ENCODE results near the gene PAH.
A peak's percentile ranks its signal among the peaks of the same experiment; 100 is the strongest.
"Not testable (repeated sequence)": the region's sequence is repeated elsewhere in the genome, so short reads cannot be mapped to it uniquely, and the experiment has no call there.

PAH gene

DNA sequence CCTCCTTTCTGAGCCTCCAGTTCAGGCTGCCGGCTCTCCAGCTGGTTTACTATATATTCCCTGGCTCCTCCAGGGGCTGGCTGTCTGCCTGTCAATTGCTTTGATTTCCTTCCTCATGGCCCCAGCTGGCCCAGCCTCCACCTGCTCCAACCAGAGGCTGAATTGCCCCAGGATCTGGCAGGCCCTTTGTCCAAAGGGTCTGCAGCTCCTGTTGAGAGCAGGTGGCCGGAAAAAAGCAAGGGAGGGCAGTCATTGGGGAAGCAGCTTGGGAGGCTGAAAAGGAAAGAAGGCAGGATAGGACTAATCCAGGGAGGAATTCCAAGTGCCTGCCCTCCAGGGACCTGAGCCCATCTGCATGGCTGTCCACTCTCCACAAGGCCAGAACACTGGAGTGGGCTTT is 25.3 kb downstream of the PAH start:
- no peak for DNase-seq (ENCODE audit: low read depth)

DNA sequence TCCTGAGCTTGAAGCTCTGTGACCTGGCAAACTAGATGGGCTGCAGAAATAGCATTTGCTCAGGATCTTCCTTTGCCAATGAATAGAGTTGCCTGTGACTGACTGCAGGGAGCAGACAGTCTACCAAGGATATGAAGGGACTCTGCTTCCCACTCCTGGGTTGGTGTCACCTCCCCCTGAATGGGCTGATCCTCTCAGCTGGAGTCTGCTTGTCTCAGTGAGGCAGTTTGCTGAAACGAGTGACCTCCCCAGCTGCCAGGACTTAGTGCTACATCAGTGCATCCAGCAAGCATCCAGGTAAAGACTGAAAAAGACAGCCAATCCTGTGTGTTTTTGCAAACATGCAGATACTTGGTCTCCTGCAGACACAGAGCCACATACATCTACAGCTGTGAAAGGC is 28.5 kb downstream of the PAH start:
- no peak for DNase-seq (ENCODE audit: low read depth)

DNA sequence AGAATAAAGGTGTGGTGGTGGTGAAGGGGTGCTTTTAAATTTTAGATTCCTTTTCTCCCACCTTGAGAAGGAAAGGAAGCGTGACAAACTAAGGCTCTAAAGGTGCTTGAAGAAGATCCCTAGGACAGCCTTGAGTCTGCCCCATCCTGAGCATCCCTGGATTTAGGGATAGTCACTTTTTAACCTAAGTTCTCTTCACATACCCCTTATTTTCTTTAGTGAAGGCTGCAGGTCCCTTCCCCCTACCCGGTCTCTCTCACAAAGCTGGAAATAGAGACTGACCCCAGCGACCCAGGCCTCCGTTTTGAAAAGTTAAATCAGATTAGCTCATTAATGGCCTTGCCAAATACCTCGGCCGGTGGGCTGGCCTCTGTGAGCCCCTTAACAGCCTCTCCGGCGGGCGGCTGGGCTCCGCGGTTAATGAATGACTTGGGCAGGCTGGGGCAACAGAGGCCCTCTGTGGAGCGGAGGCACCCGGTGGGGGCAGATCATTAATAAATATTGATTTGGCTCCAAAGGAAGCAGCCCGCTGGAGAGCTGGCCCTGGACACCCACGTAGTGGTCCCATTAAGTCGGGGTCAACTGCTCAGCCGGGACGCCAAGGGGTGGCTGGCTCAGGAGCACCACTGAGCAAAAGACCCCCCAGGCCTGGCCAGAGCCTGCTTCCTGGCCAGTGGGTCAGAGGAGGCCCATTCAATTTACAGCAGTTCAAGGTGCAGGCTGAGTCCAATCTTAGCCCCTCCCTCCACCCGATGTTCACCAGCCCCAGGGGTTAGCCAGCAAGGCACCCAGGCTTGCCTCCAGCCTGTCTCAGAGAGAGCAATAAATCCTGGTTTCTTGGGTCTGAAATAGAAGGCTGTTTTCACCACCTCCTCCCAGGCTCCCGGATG is 31.8 kb downstream of the PAH start:
- no peak for DNase-seq (ENCODE audit: low read depth)

DNA sequence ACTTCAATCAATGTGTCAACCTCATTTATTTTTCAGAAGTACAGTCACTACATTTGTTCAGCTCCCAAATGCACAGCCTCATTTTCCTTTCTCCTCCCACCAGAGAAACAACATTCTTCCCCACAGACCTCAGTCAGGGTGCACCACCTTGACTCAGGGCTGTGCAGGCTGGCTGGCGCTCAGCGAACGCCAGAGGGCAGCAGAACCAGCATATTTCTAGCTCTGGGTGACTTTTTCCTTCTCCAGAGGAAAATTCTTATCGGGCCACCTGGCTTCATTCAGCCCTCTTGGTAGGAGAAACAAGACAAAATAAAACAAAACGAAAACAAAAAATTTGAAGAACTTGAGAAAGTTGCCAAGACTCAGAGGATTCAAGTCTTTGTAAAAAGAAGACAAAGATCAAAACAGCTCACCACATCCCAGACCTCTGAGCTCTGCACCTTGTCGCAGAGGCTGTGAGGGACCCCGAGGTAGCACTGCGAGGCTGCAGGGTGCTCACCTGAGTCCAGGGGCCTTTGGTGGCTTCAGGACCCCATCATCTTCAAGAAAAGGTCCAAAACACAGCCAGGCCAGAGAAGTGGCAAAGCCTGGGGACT is 33.7 kb downstream of the PAH start:
- peak; percentile 4 for DNase-seq (ENCODE audit: low read depth)

GRCh38 chr12:102880783-102881182 is 36.3 kb downstream of the PAH start:
- no peak for DNase-seq (ENCODE audit: low read depth)

GRCh38 chr12:102879144-102879763 is 37.8 kb downstream of the PAH start:
- DNase-seq (ENCODE audit: low read depth) = no peak

DNA sequence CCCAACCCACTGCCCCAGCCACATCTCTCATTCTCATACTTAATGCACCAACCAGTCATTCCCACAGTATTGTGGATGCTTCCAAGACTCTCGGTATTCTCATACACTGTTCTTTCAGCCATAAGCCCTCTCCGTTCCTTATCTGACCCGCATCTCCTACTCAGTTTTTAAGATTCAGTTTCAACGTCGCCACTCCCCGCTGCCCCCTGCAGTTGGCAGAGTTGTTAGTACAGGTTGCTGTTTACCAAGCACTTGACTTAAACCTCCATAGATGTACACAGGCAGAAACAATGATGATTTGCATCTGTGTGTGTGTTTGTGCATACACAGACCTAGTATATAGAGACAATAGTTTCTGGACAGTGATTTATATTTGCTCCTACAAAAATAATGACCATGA is 40.2 kb downstream of the PAH start:
- DNase-seq (ENCODE audit: low read depth) = no peak

DNA sequence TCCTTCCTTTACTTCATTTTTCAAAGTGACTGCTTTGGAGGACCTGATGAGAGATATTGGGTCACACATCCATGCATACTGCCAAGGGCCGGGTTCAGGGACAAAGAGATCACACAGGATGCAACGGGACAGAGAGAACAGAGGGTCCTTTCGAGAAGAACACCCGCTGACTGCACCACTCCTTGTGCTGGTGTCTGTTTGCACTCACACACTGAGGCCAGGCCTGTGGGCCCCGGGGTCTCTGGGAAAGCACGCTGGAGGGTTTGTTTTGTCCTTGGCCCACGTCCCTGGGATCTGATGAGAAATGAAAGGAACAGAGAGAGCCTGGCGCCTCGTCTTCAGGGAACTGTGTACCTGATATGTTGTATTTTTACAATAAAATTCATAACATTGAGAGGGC is 42.2 kb downstream of the PAH start:
- DNase-seq (ENCODE audit: low read depth) = no peak

DNA sequence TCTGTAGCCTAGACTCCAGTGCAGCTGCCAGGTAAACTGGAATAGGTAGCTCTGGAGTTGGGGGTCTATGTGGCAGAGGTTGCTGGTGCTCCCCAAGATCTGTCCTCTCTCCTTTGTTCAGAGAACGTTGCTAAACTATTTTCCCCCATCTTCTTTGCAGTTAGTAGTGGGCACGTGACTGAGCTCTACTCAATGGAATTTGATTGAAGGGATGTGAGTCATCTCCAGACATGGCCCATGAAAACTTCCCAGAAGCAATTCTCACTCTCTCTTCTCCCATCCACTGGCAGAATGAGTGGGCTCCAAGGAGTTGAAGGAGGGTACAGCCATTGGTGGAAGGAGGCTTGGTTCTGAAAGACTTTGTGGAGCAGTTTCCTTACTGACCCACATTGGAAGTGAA is 44.0 kb downstream of the PAH start:
- no peak for DNase-seq (ENCODE audit: low read depth)

- no peak for DNase-seq (ENCODE audit: low read depth)
Measured at GRCh38 chr12:102871014-102871413, 46.0 kb downstream of the PAH start.

GRCh38 chr12:102869571-102869970 is 47.5 kb downstream of the PAH start:
- no peak for DNase-seq (ENCODE audit: low read depth)

DNA sequence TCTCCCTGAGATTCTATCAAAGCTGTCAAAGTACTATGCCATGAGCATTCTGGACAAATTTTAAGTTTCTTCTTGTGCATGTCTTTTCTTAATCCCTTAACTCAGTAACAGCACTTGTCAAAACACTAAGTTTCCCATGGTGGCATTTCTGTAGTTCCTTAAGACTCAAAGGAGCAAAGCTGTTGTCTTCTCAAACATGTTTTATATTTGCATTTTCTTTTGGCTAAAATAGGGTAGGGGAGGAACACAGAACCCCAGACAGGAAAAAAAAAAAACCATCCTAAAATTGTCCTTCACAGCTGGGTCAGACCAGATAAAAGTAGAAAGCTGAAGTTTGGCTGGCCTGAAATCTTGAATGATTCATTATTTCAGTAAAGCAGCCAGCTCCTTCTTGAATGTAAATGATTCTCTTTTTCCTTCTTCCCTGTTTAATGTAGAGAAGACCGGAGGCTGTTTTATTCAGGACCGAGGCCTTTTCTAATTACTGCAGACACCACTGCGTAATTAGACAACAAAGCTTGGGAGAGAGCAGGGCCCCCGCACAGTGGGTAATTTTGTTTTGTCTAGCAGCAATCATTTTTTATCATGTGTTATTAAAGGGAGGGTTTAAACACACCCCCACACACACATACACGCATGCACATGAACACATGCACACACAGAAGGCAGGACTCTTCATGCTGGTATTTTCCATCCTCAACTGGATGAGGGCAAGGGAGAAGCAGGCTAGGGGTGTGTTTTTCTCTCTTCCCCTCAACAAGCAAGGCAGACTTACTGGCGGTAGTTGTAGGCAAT is 51.0 kb downstream of the PAH start:
- no peak for DNase-seq (ENCODE audit: low read depth)

DNA sequence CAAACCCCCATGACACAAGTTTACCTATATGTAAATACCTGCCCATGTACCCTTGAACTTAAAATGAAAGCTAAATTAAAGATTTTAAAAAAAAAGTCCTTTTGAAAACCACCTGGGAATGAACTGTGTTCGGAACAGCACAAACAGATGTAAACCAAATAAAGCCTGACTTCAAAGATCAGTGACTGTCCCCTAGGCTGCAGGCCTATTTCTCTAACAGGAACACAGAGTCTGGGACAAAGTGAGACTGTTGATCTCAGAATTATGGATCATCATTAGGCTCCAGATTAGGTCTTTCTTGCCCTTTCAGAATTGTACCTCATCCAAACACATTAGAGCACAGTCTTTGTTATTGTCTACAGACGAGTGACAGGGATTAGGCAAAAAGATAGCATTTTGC is 54.6 kb downstream of the PAH start:
- no peak for DNase-seq (ENCODE audit: low read depth)

DNA sequence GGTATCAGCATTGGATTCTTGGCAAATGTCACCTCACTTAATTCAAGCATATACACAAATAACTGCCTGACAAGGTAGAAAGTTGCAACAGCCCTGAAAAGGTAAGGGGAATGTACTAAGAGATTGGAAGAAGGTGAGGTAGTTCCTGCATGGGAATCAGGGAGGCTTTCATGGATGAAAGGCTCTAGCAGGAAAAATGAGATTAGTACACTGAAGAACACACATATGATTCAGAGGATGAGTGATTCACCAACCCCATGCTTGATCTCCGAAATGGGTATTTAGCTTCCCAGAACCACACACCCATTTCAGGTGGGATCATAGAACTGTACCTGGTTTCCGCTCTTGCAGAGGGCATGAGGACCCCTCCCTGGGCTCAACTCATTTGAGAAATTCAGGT is 65.8 kb downstream of the PAH start:
- DNase-seq (ENCODE audit: low read depth) = no peak

DNA sequence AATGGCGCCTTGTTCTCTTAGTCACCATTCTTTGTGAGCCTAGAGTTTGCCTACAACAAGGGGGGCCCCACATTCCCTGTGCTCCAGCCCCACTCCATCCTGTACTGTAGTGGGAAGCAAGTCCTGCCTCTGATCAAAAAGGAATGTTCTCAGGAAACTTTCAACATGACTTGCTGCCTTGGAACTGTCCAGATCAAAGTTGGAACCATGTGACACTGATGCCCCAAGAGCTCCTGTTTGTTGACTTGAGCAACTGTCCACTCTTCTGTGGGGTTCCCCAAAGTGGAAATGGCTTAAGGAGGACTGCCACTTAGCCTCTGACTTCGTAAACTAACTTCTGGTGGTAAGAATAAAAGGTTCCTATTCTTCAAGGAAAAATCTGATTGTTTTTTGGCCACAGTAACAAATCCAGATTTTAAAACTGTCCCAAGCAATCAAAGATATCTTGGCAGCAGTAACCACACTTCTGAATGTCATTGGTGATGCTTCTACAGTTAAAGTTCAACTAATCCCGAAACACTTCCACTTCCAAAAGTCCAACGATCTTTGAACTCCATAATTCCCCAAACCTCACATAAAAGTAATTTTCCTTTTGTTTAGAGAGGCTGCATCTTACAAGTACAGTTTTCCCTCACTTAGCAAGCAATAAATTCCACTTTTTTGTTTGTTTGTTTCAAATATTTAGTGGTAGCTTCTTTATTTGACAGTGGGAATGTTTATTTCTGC is 67.2 kb downstream of the PAH start:
- no peak for DNase-seq (ENCODE audit: low read depth)

DNA sequence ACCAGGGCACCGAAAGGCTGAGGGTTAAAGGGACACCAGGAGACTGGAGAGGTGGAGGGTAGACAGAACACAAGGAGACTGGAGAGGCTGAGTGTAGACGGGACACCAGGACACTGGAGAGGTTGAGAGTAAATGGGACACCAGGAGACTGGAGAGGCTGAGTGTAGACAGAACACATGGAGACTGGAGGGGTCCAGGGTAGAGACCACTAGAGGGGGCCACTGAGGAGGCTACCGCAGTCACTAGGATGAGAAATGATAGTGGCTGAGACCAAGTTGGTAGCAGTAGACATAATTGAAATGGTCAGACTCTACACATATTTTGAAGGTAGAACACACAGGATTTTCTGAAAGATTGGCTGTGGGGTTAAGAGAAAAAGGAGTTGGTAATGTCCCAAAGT is 68.2 kb downstream of the PAH start:
- no peak for DNase-seq (ENCODE audit: low read depth)

DNA sequence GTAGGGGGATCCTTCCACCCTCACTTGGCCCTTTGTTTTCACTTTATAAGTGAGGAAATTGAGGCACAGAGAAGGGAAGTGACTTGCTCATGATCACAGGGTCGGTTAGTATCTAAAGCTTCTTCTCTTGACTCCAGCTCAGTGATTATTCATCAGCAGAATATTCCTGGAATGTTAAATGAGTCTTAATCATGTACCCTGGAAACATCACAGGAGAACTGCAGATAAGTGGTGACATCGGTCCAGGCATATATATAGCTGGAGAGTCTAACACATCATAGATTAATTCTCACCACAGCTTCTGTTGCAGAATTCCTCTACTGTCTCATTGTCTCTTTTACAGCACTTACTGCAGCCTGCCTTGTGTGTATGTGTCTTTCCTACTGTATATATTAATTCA is 69.9 kb downstream of the PAH start:
- DNase-seq (ENCODE audit: low read depth) = no peak

DNA sequence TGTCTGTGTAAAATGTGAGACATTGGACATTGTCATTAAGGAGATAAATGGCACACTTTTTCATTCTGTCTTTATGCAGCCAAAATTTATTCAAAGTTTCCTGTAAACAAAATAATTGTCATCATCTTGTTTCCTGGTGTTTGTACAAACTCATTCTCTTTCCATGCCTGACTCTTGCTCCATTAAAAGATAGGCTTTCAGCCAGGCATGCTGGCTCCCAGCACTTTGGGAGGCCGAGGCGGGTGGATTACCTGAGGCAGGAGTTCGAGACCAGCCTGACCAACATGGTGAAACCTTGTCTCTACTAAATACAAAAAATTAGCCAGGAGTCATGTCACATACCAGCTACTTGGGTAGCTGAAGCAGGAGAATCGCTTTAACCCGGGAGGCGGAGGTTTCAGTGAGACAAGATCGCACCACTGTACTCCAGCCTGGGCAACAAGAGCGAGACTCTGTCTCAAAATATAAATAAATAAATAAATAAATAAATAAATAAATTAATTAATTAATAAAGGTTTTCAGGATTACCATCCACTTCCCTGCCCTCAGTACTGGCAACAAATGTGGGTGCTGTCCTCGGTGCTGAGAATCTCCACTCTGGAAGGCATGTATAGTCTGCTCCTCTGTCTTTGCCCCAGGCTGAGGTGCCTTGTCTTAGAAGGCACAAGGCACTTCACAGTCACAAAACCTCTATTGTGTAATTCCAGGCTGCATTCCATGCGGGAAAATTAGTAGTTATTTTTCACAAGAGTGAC is 83.2 kb downstream of the PAH start:
- no peak for DNase-seq (ENCODE audit: low read depth)

- DNase-seq (ENCODE audit: low read depth) = not testable (repeated sequence)
Measured at GRCh38 chr12:102832826-102833225, 84.2 kb downstream of the PAH start.

DNA sequence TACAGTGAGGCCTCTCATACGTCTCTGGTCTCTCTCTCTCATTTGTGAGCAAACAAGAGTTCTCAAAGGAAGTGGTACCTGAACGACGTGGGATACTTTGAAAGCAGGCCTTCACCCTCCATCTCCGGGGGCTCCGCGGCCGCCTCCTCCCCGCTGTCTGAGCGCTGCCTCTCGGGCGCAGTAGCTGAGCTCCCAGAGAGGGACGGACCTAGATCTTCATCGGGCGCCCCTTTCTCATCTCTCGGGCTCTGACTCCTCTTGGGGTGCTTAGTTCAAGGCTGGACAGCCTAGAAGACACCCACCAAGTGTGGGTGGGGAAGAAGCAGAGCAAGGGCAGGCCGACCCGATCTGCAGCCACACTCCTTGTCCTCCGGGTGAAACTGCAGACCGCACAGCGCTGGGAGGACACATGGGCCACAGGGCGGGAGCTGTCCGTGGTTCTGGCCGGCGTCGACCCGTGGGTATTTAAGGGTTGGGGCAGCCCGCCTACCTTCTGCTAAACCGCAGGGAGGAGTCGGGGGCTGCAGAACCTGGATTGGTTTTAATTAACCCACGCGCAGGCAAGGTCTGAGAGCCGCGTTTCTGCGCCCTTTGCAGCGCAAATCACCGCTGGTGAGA is 92.7 kb downstream of the PAH start:
- no peak for DNase-seq (ENCODE audit: low read depth)

DNA sequence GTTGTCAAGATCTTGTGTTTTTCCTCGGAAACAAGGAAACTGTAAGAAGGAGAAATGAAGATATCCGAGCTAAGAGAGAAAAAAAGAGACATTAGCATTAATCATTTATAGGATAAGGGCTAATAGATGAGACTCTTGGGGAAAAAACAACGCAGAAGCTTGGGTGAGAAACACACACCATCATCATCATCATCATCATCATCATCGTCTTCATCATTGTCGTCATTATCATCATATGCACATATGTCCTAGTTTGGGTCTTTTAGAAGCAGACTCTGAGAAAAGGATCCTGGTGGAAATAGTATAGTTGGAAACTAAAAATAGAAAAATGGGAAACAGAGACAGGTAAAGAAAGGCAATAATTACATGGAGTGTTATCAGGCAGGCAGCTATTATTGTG is 95.9 kb downstream of the PAH start:
- DNase-seq (ENCODE audit: low read depth) = no peak
